K562 (cell line): Measurements from ENCODE around the gene STOX2. TPM values are rescaled to one million over a fixed set of nuclear protein-coding genes. Genes with fewer than 3 reads are reported as not detected.

Experiments used
- ATAC-seq: fragments of 200-7000 bp; cut with Tn5 transposase; 3 replicates; pipeline ENCODE4 v1.9.1; 2020; ENCODE audit warnings: moderate library complexity
- BruUV-seq: library from RNA; stranded (reverse); fragments of 400-500 nt; replicated peaks from 2 replicates; lab custom pipeline; 2021; lab: Mats Ljungman, UMichigan
- CTCF ChIA-PET: fragments of 300-600 bp; formaldehyde crosslinking; extraction: SDS; loops from one replicate; lab custom pipeline; 2021; ENCODE audit warnings: low intra/inter-chr PET ratio; lab: Yijun Ruan, JAX
- POLR2A ChIA-PET: fragments of 300-600, 350-650 bp; sonication (Branson Sonifier 250); formaldehyde crosslinking; extraction: SDS; loops from one replicate; lab custom pipeline; 2021; ENCODE audit warnings: antibody characterized with exemption, inconsistent platforms; lab: Yijun Ruan, JAX
- DNase-seq, 4 experiments: peaks; one replicate each; pipeline versions ENCODE4 v3.0.0 to v3.0.0-alpha.2; 2011 to 2018; ENCODE audit warnings: low spot score in 3 of 4, mixed read lengths in 3 of 4; ENCODE audit errors: extremely low read depth in 1 of 4
- FAIRE-seq: peaks from 2 replicates; lab custom pipeline; 2011; peaks lifted over from hg19 to GRCh38; lab: Jason Lieb, UNC
- H2AFZ ChIP-seq: 2 replicates; pipeline ENCODE4 v1.6.0; 2011; ENCODE audit warnings: low read depth, low read length, control low read depth, inconsistent platforms
- H3K27ac ChIP-seq: fragments of 200-600 bp; 3 replicates; pipeline ENCODE4 v1.8.0; 2011; ENCODE audit warnings: low read depth, mild to moderate bottlenecking, control low read depth, inconsistent platforms, low read length, moderate library complexity, mixed read lengths; ENCODE audit errors: extremely low read depth
- H3K27me3 ChIP-seq, 2 experiments: fragments of 300-600 bp in 1 of 2; 2 replicates in 1 of 2; 3 replicates in 1 of 2; pipeline versions ENCODE4 v1.6.0 to v1.8.0; 2011; ENCODE audit warnings: inconsistent platforms in 2 of 2, low read length in 2 of 2, mild to moderate bottlenecking in 1 of 2, mixed read lengths in 1 of 2, moderate library complexity in 1 of 2; ENCODE audit not compliant: control insufficient read depth in 2 of 2, insufficient read depth in 2 of 2
- H3K36me3 ChIP-seq: fragments of 300-600 bp; 3 replicates; pipeline ENCODE4 v1.8.0; 2011; ENCODE audit warnings: mild to moderate bottlenecking, low read length, inconsistent platforms; ENCODE audit not compliant: control insufficient read depth, insufficient read depth
- H3K4me1 ChIP-seq, 2 experiments: fragments of 200-600 bp in 1 of 2; replicated peaks in 1 of 2; 2 replicates in 1 of 2; 3 replicates in 1 of 2; pipeline versions ENCODE4 v1.5.1 to v1.8.0; 2011; ENCODE audit warnings: inconsistent platforms in 2 of 2, low read length in 2 of 2, mild to moderate bottlenecking in 1 of 2, mixed read lengths in 1 of 2, moderate library complexity in 1 of 2; ENCODE audit not compliant: control insufficient read depth in 2 of 2, insufficient read depth in 2 of 2
- H3K4me2 ChIP-seq: 2 replicates; pipeline ENCODE4 v1.6.1; 2011; ENCODE audit warnings: low read length, control low read depth, inconsistent platforms, mixed read lengths; ENCODE audit not compliant: insufficient read depth
- H3K4me3 ChIP-seq: fragments of 200-600 bp; sonication (generic), shearing (Covaris generic); 2 replicates; pipeline ENCODE4 v1.5.1; 2016; ENCODE audit warnings: control low read depth, inconsistent platforms
- H3K79me2 ChIP-seq: fragments of 200-600 bp; 3 replicates; pipeline ENCODE4 v1.8.0; 2011; ENCODE audit warnings: low read length, inconsistent platforms; ENCODE audit not compliant: control insufficient read depth, insufficient read depth
- H3K9ac ChIP-seq, 2 experiments: 2 replicates each; pipeline versions ENCODE4 v1.6.0 to v1.6.1; 2011; ENCODE audit warnings: low read depth in 2 of 2, low read length in 2 of 2, control low read depth in 1 of 2, inconsistent platforms in 1 of 2, mild to moderate bottlenecking in 1 of 2, mixed read lengths in 1 of 2; ENCODE audit not compliant: insufficient read depth in 1 of 2
- H3K9me1 ChIP-seq: one replicate; pipeline ENCODE4 v1.6.0; 2011; ENCODE audit warnings: inconsistent platforms, mild to moderate bottlenecking, low read length, moderate library complexity; ENCODE audit not compliant: control insufficient read depth, insufficient read depth
- H3K9me3 ChIP-seq: replicated peaks from 2 replicates; pipeline ENCODE4 v1.5.1; 2011; ENCODE audit warnings: low read depth, low read length, inconsistent platforms; ENCODE audit not compliant: control insufficient read depth, insufficient read depth
- H4K20me1 ChIP-seq: replicated peaks from 2 replicates; pipeline ENCODE4 v1.6.1; 2011; ENCODE audit warnings: low read length, inconsistent platforms, mixed read lengths; ENCODE audit not compliant: control insufficient read depth, insufficient read depth
- CXXC5 ChIP-seq: fragments of 250-450 bp; sonication (Bioruptor Pico); IDR thresholded peaks from 2 replicates; pipeline ENCODE4 v1.8.0; 2022; ENCODE audit warnings: inconsistent platforms, mild to moderate bottlenecking, moderate library complexity
- EHMT2 ChIP-seq: fragments of 450-650 bp; IDR thresholded peaks from 2 replicates; pipeline ENCODE4 v1.6.1; 2018; ENCODE audit warnings: antibody characterized with exemption
- ETV1 ChIP-seq: fragments of 450-650 bp; conservative IDR thresholded peaks from 2 replicates; pipeline ENCODE4 v1.6.1; 2016; ENCODE audit warnings: missing genetic modification characterization, control low read depth, low read depth, missing compliant biosample characterization
- HNRNPK ChIP-seq: fragments of 200-400 bp; formaldehyde crosslinking; IDR thresholded peaks from one replicate; pipeline ENCODE4 v1.6.1; 2018; ENCODE audit warnings: mild to moderate bottlenecking, low read depth, low read length; ENCODE audit not compliant: poor library complexity, severe bottlenecking
- IRF2 ChIP-seq: sonication (generic); formaldehyde crosslinking; IDR thresholded peaks from 2 replicates; pipeline ENCODE4 v1.8.1; 2022; ENCODE audit warnings: mild to moderate bottlenecking, missing genetic modification reagents
- MYC ChIP-seq, 2 experiments: fragments of 250-450 bp in 1 of 2; sonication (Bioruptor Pico) in 1 of 2; IDR thresholded peaks; 2 replicates each; pipeline versions ENCODE4 v1.5.1 to v1.6.1; 2012 to 2021; ENCODE audit warnings: low read depth in 2 of 2, borderline replicate concordance in 1 of 2, improper control_type of control experiment in 1 of 2, low read length in 1 of 2, mild to moderate bottlenecking in 1 of 2, moderate library complexity in 1 of 2
- NBN ChIP-seq: fragments of 450-650 bp; IDR thresholded peaks from 2 replicates; pipeline ENCODE4 v1.6.1; 2016; ENCODE audit warnings: low read depth, mild to moderate bottlenecking
- RCOR1 ChIP-seq, 2 experiments: IDR thresholded peaks; 2 replicates each; pipeline ENCODE4 v1.6.1; 2012; ENCODE audit warnings: low read depth in 2 of 2, low read length in 2 of 2, borderline replicate concordance in 1 of 2, improper control_type of control experiment in 1 of 2
- ZNF41 ChIP-seq: fragments of 250-450 bp; sonication (Bioruptor Pico); conservative IDR thresholded peaks from 2 replicates; pipeline ENCODE4 v1.4.0; 2020; ENCODE audit warnings: mild to moderate bottlenecking
- ZNF551 ChIP-seq: fragments of 250-450 bp; sonication (Bioruptor Pico); IDR thresholded peaks from 2 replicates; pipeline ENCODE4 v1.5.0; 2021; ENCODE audit warnings: mild to moderate bottlenecking, moderate library complexity
- ZNF584 ChIP-seq: fragments of 200-800 bp; sonication (Bioruptor generic); IDR thresholded peaks from 2 replicates; pipeline ENCODE4 v1.6.1; 2016; ENCODE audit warnings: low read depth, mild to moderate bottlenecking, missing genetic modification characterization, missing compliant biosample characterization
- ZNF586 ChIP-seq: fragments of 450-650 bp; formaldehyde crosslinking; conservative IDR thresholded peaks from 2 replicates; pipeline ENCODE4 v1.4.0; 2020; ENCODE audit warnings: mild to moderate bottlenecking, moderate library complexity
- WGBS: fragments of 100-300 bp; shearing (Covaris generic); methylation state at CpG from one replicate; pipeline ENCODE4 v1.1.6; 2016; ENCODE audit warnings: low coverage, mixed read lengths; ENCODE audit not compliant: insufficient coverage; ENCODE audit errors: missing lambda C conversion rate; 5-methylcytosine and 5-hydroxymethylcytosine counted together
- in situ Hi-C: fragments of 300-500 bp; cut with MboI; formaldehyde crosslinking; loops from 4 replicates; pipeline ENCODE4 v1.15.0; 2018; ENCODE audit warnings: inconsistent platforms, mixed read lengths
- intact Hi-C: fragments of 100-400 bp; cut with micrococcal nuclease; formaldehyde crosslinking; loops from 2 replicates; pipeline ENCODE4 v1.14.2; 2022
- polyA plus RNA-seq, 8 experiments: library from polyadenylated mRNA; depleted of rRNA in 4 of 8; stranded (reverse) in 5 of 8; unstranded in 3 of 8; fragments of >200 nt; fragmentation: Nextera tagmentation in 2 of 8; fragmentation: Illumina TruSeq in 1 of 8; extraction: Ambion mirVana in 2 of 8; extraction: Trizol in 1 of 8; gene quantifications; 2 replicates each; pipeline versions ENCODE4 v1.2.1 to v1.2.3, GENCODE V29; 2011 to 2014; ENCODE audit warnings: inconsistent platforms in 1 of 8, missing spikeins in 1 of 8
- total RNA-seq, 7 experiments: library from RNA; depleted of rRNA in 6 of 7; stranded (reverse); fragments of >200 nt in 6 of 7; fragmentation: Illumina TruSeq in 2 of 7; extraction: Trizol in 2 of 7; gene quantifications; 2 replicates each; pipeline versions ENCODE4 v1.2.1 to v1.2.3, GENCODE V29; 2011 to 2021; ENCODE audit warnings: low replicate concordance in 1 of 7
- TF ChIP-seq, protein P1 (sequence below): IDR thresholded peaks from 2 replicates; pipeline ENCODE4 v1.6.1; 2011; ENCODE audit warnings: borderline replicate concordance, low read depth, mild to moderate bottlenecking, moderate library complexity, low read length; ENCODE audit not compliant: insufficient read depth, poor library complexity, severe bottlenecking

The STOX2 gene
- total and polyA plus RNA-seq, 9 of the 15 experiments (the other 6 are each of a cell fraction or from before 2014, with no cell fraction given) = not detected

- Histone ChIP-seq H3K36me3 (no peaks in the 10 kb centered on the region), H3K27me3 (peaks cover 12 to 38% of the 10 kb centered on the region in 2 experiments; a peak in 4 of 5 replicates), H3K4me2 (no peak overlapping the region), H3K4me3 (no peak overlapping the region), H3K9me1 (no peaks in the 10 kb centered on the region), H4K20me1 (no peaks in the 10 kb centered on the region; the same call in 1 of the 2 replicates), H2AFZ (no peak overlapping the region), H3K9ac (no peak overlapping the region), H3K9me3 (no peaks in the 10 kb centered on the region), H3K4me1 (peaks cover 0 to 19% of the 10 kb centered on the region in 2 experiments; a peak in 2 of 5 replicates), H3K27ac (no peak overlapping the region), H3K79me2 (no peaks in the 10 kb centered on the region)
- POLR2A ChIA-PET = no interaction called here
- intact Hi-C loops (no loop called here), in situ Hi-C loops (no loop called here)
- no TSS peak for BruUV-seq
- FAIRE-seq = no peak
- TF ChIP-seq RCOR1 (IDR thresholded peaks at IDR 0.05; ENCODE audit: borderline replicate concordance in 1 of 2, low read depth in 2 of 2, low read length in 2 of 2) (no peak), ZNF41 (CRISPR knock-in tag) (no peak), IRF2 (no peak), EHMT2 (no peak), HNRNPK (no peak), ZNF551 (no peak), ZNF586 (CRISPR knock-in tag) (no peak), NBN (no peak), ETV1 (tag) (no peak), MYC (IDR thresholded peaks at IDR 0.05; ENCODE audit: low read depth, low read length) (no peak), MYC (CRISPR knock-in tag; IDR thresholded peaks at IDR 0.05; ENCODE audit: borderline replicate concordance, low read depth) (no peak), CXXC5 (CRISPR knock-in tag) (no peak), ZNF584 (CRISPR knock-in tag) (no peak)
- TF ChIP-seq, protein P1, sequence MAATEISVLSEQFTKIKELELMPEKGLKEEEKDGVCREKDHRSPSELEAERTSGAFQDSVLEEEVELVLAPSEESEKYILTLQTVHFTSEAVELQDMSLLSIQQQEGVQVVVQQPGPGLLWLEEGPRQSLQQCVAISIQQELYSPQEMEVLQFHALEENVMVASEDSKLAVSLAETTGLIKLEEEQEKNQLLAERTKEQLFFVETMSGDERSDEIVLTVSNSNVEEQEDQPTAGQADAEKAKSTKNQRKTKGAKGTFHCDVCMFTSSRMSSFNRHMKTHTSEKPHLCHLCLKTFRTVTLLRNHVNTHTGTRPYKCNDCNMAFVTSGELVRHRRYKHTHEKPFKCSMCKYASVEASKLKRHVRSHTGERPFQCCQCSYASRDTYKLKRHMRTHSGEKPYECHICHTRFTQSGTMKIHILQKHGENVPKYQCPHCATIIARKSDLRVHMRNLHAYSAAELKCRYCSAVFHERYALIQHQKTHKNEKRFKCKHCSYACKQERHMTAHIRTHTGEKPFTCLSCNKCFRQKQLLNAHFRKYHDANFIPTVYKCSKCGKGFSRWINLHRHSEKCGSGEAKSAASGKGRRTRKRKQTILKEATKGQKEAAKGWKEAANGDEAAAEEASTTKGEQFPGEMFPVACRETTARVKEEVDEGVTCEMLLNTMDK = no peak
- ATAC-seq = no peak
- no peak for DNase-seq
- CTCF ChIA-PET = no interaction called here
- 2% methylated on average over 14 of the region's 25 CpGs for WGBS
Observed at GRCh38 chr4:183906489-183906738, 1.3 kb downstream of the STOX2 start.
